ENCODE results near the gene SLC26A11.
"Not testable (repeated sequence)": the region's sequence is repeated elsewhere in the genome, so short reads cannot be mapped to it uniquely, and the experiment has no call there.

- TF ChIP-seq CTCF (conservative IDR thresholded peaks at IDR 0.05 in 1 of 2, IDR thresholded peaks at IDR 0.05 in 1 of 2; ENCODE audit: extremely low read depth in 1 of 2, insufficient read depth in 1 of 2, low read depth in 1 of 2, low read length in 2 of 2); EZH2 (IDR thresholded peaks at IDR 0.05; ENCODE audit: borderline replicate concordance, low read length): not testable (repeated sequence)
Observed at GRCh38 chr17:80199295-80199694, 20.9 kb upstream of the SLC26A11 start.
